Neural progenitor cell (in vitro differentiated cells): Measurements from ENCODE around the gene DLG2. TPM values are rescaled to one million over a fixed set of nuclear protein-coding genes. Genes with fewer than 3 reads are reported as not detected.

Experiments
- DNase-seq: peaks from one replicate; pipeline ENCODE4 v3.0.0-alpha.2; 2016; ENCODE audit warnings: low spot score
- H2AFZ ChIP-seq: fragments of 200-600 bp; sonication (generic); replicated peaks from 2 replicates; pipeline ENCODE4 v1.6.1; 2016; ENCODE audit warnings: antibody characterized with exemption
- H3F3A ChIP-seq: fragments of 200-600 bp; sonication (generic); 2 replicates; pipeline ENCODE4 v1.6.1; 2016; ENCODE audit warnings: antibody characterized with exemption, low read depth
- H3K27ac ChIP-seq: fragments of 200-600 bp; sonication (generic); 2 replicates; pipeline ENCODE4 v1.5.1; 2016; ENCODE audit warnings: mild to moderate bottlenecking
- H3K27me3 ChIP-seq: fragments of 200-600 bp; sonication (generic); 2 replicates; pipeline ENCODE4 v1.6.1; 2016; ENCODE audit warnings: mild to moderate bottlenecking, moderate library complexity
- H3K36me3 ChIP-seq: fragments of 200-600 bp; sonication (generic); 2 replicates; pipeline ENCODE4 v1.5.1; 2016
- H3K4me1 ChIP-seq: fragments of 200-600 bp; sonication (generic); 2 replicates; pipeline ENCODE4 v1.6.1; 2016; ENCODE audit warnings: mixed run types
- H3K4me2 ChIP-seq: fragments of 200-600 bp; sonication (generic); 2 replicates; pipeline ENCODE4 v1.6.1; 2016
- H3K4me3 ChIP-seq: fragments of 200-600 bp; sonication (generic); 2 replicates; pipeline ENCODE4 v1.5.1; 2016
- H3K79me2 ChIP-seq: fragments of 200-600 bp; sonication (generic); 2 replicates; pipeline ENCODE4 v1.6.1; 2016; ENCODE audit warnings: low read depth
- H3K9ac ChIP-seq: fragments of 200-600 bp; sonication (generic); 2 replicates; pipeline ENCODE4 v1.6.1; 2016
- H3K9me3 ChIP-seq: fragments of 200-600 bp; sonication (generic); 2 replicates; pipeline ENCODE4 v1.5.1; 2016; ENCODE audit warnings: low read depth
- H4K20me1 ChIP-seq: fragments of 200-600 bp; sonication (generic); 2 replicates; pipeline ENCODE4 v1.6.1; 2016; ENCODE audit warnings: low read depth
- H3K27ac Mint-ChIP-seq: 3 replicates; pipeline ENCODE4 v1.8.0; 2021; ENCODE audit warnings: mixed read lengths
- H3K27me3 Mint-ChIP-seq: 2 replicates; pipeline ENCODE4 v1.8.0; 2022; ENCODE audit warnings: low read depth, mild to moderate bottlenecking, inconsistent platforms, moderate library complexity, mixed read lengths; ENCODE audit not compliant: insufficient read depth
- H3K36me3 Mint-ChIP-seq: 3 replicates; pipeline ENCODE4 v1.8.0; 2021; ENCODE audit warnings: mixed read lengths
- H3K4me1 Mint-ChIP-seq: 3 replicates; pipeline ENCODE4 v1.8.0; 2021; ENCODE audit warnings: mixed read lengths
- H3K4me3 Mint-ChIP-seq: 3 replicates; pipeline ENCODE4 v1.8.0; 2021; ENCODE audit warnings: mild to moderate bottlenecking, moderate library complexity, mixed read lengths
- H3K9me3 Mint-ChIP-seq: 3 replicates; pipeline ENCODE4 v1.8.0; 2020; ENCODE audit warnings: mixed read lengths
- EZH2 ChIP-seq: fragments of 200-600 bp; sonication (generic); IDR thresholded peaks from 2 replicates; pipeline ENCODE4 v1.6.1; 2017; ENCODE audit warnings: antibody characterized with exemption, mild to moderate bottlenecking, moderate library complexity
- EZH2phosphoT487 ChIP-seq: fragments of 200-600 bp; sonication (generic); IDR thresholded peaks from 2 replicates; pipeline ENCODE4 v1.6.1; 2017; ENCODE audit warnings: antibody characterized with exemption
- total RNA-seq: library from RNA; depleted of rRNA; stranded (reverse); fragments of >200 nt; gene quantifications from 2 replicates; pipeline ENCODE4 v1.2.3, GENCODE V29; 2015; ENCODE audit warnings: low replicate concordance
- TF ChIP-seq, protein P1 (sequence below): fragments of 200-600 bp; sonication (generic); IDR thresholded peaks from 2 replicates; pipeline ENCODE4 v1.5.1; 2017; ENCODE audit warnings: antibody characterized with exemption, mild to moderate bottlenecking

The DLG2 gene
- total RNA-seq, 1 donor from 2014 or later = 7.5 TPM

DNA sequence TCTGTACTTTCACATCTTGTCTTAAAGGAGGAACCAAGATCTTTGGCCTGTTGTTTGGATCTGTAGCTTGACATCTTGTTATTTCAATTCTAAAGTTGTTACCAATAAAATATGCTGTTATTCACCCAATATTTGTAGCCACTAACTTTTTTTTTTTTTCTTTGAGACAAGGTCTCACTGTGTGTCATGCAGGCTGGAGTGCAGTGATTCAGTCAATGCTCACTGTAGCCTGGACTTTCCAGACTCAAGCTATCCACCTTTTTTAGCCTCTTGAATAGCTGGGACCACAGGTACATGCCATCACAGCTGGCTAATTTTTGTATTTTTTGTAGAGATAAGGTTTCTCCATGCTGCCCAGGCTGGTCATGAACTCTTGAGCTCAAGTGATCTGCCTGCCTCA is 769.4 kb downstream of the DLG2 start:
- peaks cover 16% of the 10 kb centered on the region for H3K4me1 Mint-ChIP-seq
- Histone ChIP-seq H3F3A (no peaks in the 10 kb centered on the region), H3K27ac (no peak overlapping the region), H3K27me3 (no peaks in the 10 kb centered on the region), H3K9me3 (no peaks in the 10 kb centered on the region), H3K4me2 (no peak overlapping the region), H3K36me3 (no peaks in the 10 kb centered on the region), H2AFZ (no peak overlapping the region), H3K4me1 (peaks cover 18% of the 10 kb centered on the region), H3K9ac (no peak overlapping the region), H4K20me1 (no peaks in the 10 kb centered on the region), H3K79me2 (no peaks in the 10 kb centered on the region), H3K4me3 (no peak overlapping the region)
- no peaks in the 10 kb centered on the region for H3K36me3 Mint-ChIP-seq
- H3K27me3 Mint-ChIP-seq = no peaks in the 10 kb centered on the region
- H3K4me3 Mint-ChIP-seq = no peak overlapping the region
- no peak for DNase-seq
- H3K27ac Mint-ChIP-seq = no peak overlapping the region
- no peaks in the 10 kb centered on the region for H3K9me3 Mint-ChIP-seq
- TF ChIP-seq, protein P1, sequence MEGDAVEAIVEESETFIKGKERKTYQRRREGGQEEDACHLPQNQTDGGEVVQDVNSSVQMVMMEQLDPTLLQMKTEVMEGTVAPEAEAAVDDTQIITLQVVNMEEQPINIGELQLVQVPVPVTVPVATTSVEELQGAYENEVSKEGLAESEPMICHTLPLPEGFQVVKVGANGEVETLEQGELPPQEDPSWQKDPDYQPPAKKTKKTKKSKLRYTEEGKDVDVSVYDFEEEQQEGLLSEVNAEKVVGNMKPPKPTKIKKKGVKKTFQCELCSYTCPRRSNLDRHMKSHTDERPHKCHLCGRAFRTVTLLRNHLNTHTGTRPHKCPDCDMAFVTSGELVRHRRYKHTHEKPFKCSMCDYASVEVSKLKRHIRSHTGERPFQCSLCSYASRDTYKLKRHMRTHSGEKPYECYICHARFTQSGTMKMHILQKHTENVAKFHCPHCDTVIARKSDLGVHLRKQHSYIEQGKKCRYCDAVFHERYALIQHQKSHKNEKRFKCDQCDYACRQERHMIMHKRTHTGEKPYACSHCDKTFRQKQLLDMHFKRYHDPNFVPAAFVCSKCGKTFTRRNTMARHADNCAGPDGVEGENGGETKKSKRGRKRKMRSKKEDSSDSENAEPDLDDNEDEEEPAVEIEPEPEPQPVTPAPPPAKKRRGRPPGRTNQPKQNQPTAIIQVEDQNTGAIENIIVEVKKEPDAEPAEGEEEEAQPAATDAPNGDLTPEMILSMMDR = no peak
- TF ChIP-seq EZH2phosphoT487 (no peak), EZH2 (no peak)

DNA sequence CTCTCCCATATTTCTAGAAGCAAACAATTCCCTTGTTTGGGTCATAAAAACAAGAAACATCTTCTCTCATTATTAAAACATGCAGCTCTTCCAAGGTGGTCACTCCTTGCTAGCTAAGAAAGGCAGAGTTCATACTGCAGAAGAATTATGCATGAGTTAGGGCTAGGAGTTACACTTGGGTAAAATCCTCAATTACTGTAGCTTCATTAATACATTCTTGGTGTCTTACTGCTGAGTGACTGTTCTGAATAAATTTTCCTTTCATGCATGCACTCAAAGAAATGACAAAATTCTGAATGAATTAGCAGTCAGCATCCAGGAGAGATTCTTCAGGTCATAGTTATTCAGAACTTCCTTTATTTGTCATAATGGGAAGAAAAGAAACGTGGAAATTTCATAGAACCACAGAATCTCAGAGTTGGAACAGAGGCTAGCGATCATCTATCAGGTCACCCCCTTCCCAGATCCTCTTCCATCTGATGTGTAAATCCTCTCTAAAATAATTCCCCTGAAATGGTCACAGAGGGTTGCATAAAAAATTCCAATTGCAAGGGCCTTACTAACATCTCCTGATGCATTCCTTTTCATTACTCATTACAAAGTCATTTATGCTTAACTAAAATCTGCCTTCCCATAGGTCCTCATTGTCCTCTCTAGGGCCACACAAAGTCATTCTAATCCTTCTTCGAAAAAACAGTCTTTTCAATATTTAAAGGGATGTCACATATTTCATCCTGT is 771.5 kb downstream of the DLG2 start:
- H3K4me1 Mint-ChIP-seq = peaks cover 13% of the 10 kb centered on the region
- no peaks in the 10 kb centered on the region for H3F3A ChIP-seq
- H4K20me1 ChIP-seq = no peaks in the 10 kb centered on the region
- H3K79me2 ChIP-seq = no peaks in the 10 kb centered on the region
- no peaks in the 10 kb centered on the region for H3K27me3 Mint-ChIP-seq
- H3K27ac ChIP-seq = no peak overlapping the region
- no peaks in the 10 kb centered on the region for H3K27me3 ChIP-seq
- TF ChIP-seq EZH2phosphoT487 = no peak
- TF ChIP-seq, protein P1 = no peak
- no peak for TF ChIP-seq EZH2
- no peak overlapping the region for H3K9ac ChIP-seq
- no peak overlapping the region for H3K4me3 Mint-ChIP-seq
- H3K36me3 Mint-ChIP-seq = no peaks in the 10 kb centered on the region
- peaks cover 18% of the 10 kb centered on the region for H3K4me1 ChIP-seq
- H3K9me3 Mint-ChIP-seq = no peaks in the 10 kb centered on the region
- H3K36me3 ChIP-seq = no peaks in the 10 kb centered on the region
- H3K9me3 ChIP-seq = no peaks in the 10 kb centered on the region
- DNase-seq = no peak
- H3K27ac Mint-ChIP-seq = no peak overlapping the region
- no peak overlapping the region for H3K4me3 ChIP-seq
- no peak overlapping the region for H3K4me2 ChIP-seq
- no peak overlapping the region for H2AFZ ChIP-seq

DNA sequence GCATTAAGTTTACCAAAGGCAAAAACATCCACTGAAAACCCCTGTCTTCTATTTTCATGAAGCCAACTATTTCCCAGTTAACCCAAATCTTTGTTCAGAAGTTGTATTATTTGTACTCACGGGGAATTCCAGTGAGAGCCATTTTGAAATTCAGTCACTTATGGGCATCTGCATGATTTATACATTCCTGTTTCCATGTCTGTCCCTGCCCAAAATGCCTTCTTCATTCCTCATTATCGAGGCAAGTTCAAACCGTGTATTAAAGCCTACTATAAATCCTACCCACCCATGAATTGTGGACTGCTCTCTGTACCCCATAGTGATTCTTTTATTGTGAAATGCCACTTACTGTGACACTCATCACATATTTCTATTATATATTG is 772.7 kb downstream of the DLG2 start:
- Mint-ChIP-seq H3K4me3 (no peak overlapping the region), H3K36me3 (no peaks in the 10 kb centered on the region), H3K9me3 (no peaks in the 10 kb centered on the region), H3K4me1 (peaks cover 7% of the 10 kb centered on the region), H3K27me3 (no peaks in the 10 kb centered on the region), H3K27ac (no peak overlapping the region)
- no peaks in the 10 kb centered on the region for H3K27me3 ChIP-seq
- TF ChIP-seq EZH2 (no peak), EZH2phosphoT487 (no peak)
- TF ChIP-seq, protein P1 = no peak
- no peak overlapping the region for H3K27ac ChIP-seq
- H4K20me1 ChIP-seq = no peaks in the 10 kb centered on the region
- no peaks in the 10 kb centered on the region for H3K9me3 ChIP-seq
- H2AFZ ChIP-seq = no peak overlapping the region
- H3K79me2 ChIP-seq = no peaks in the 10 kb centered on the region
- H3K9ac ChIP-seq = no peak overlapping the region
- H3K4me1 ChIP-seq = peaks cover 12% of the 10 kb centered on the region
- H3K4me2 ChIP-seq = no peak overlapping the region
- no peaks in the 10 kb centered on the region for H3F3A ChIP-seq
- DNase-seq = no peak
- no peak overlapping the region for H3K4me3 ChIP-seq
- no peaks in the 10 kb centered on the region for H3K36me3 ChIP-seq
